ENCODE data around the gene PAPPA. TPM values are rescaled to one million over a fixed set of nuclear protein-coding genes. Genes with fewer than 3 reads are reported as not detected.

PAPPA gene
- total and polyA plus RNA-seq, 2 of the 8 experiments (the other 6 are each of a cell fraction or from before 2014, with no cell fraction given): 0.18 to 0.63 TPM

- no peak for TF ChIP-seq HDAC6 (IDR thresholded peaks at IDR 0.05; ENCODE audit: low read depth, low read length)
- TF ChIP-seq TBP (IDR thresholded peaks at IDR 0.05; ENCODE audit: low read depth, low read length): no peak
- TF ChIP-seq BCL11A (IDR thresholded peaks at IDR 0.05; ENCODE audit: low read depth in 2 of 2, low read length in 2 of 2): no peak
- no peak for TF ChIP-seq GTF2F1 (IDR thresholded peaks at IDR 0.05; ENCODE audit: borderline replicate concordance, low read depth, low read length)
- no peak for TF ChIP-seq CHD1 (IDR thresholded peaks at IDR 0.05; ENCODE audit: low read depth, low read length)
Observed at GRCh38 chr9:116432051-116432450, 278.5 kb downstream of the PAPPA start (continued).

Measured in H1 (cell line).